Renal cortex interstitium (tissue), 11 donors: ENCODE data around the gene NAA30. TPM values are rescaled to one million over a fixed set of nuclear protein-coding genes. Genes with fewer than 3 reads are reported as not detected.
A peak's percentile ranks its signal among the peaks of the same experiment; 100 is the strongest.

Experiments
- DNase-seq, 11 donors: peaks; one replicate each; pipeline ENCODE4 v3.0.0-alpha.2; 2013; ENCODE audit warnings: low read depth in 9 of 11, low spot score in 4 of 11; ENCODE audit errors: extremely low read depth in 1 of 11
- polyA plus RNA-seq, 3 donors: library from polyadenylated mRNA; unstranded; fragments of 120-200 nt; gene quantifications; one replicate each; pipeline ENCODE4 v1.2.1, GENCODE V29; 2013; ENCODE audit not compliant: insufficient read length in 3 of 3

Gene NAA30
- polyA plus RNA-seq, 3 donors: 26.7 to 33.3 (median 31.2) TPM

DNA sequence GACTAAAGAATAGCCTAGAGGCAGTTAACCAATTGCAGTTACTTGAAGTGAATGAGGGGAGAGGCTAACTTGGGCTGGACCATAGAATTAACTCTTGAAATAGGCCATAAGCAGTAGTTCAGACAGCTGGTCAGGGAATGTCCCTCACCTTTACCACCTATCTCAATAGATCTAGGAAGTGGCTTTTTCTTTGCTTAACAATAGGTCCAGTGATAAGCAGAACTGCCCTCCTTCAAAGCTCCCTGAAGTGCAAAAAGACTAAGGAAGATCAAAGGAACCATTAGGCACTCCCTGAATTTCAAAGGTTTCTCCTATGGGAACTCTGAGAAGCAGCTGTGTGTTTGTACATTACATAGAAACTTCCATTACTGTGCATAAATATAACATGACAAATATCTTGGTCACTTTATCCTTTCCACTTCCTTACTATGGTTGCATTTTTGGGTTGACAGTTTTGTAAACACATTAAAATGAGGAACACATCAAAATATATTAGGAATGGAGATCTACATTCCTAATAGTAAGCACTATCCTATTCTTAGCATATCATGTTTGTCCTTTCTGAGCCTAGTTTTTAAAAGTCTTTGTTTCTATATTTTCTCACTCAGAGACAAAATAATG is 7.2 kb upstream of the NAA30 start:
- no peak for DNase-seq

DNA sequence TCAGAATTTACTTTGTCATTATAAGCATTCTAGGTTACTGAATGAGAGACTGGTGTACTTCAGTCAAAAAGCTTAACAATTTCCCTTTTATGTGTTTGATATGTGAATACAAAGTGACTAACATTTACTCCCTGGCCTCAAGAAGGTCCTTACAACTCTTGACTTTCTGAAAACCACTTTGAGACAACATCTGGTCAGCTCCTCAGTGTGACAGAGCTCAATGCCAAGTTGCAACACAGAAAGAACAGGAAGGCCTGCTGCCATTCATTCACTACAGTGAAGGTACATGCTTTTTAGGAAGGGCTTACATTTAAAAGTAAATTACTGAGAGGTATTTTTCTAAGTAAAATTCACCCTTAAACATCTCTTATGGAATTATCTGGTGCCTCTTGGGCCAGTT is 2.3 kb upstream of the NAA30 start:
- no peak for DNase-seq

DNA sequence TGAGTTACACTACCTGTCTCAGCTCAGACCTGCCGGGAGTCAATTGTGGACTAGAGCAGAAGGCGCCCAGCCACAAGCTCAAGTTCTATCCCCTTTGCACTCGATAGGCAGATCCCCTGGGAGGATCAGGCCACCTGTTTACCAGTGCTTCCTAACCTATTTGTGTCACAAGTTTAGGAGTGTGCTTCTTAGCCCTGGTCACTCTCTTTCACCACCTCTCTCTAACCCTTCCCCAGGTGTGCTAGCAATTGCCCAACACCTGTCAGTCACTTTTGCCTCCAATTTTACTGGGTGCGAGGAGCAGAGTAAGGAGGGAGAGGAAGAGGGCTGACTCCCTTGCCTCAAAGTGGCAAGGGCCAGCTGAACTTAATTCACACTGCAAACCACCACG is 745 bp upstream of the NAA30 start:
- DNase-seq: peak in 2 of 11 donors; percentile 6 to 40

DNA sequence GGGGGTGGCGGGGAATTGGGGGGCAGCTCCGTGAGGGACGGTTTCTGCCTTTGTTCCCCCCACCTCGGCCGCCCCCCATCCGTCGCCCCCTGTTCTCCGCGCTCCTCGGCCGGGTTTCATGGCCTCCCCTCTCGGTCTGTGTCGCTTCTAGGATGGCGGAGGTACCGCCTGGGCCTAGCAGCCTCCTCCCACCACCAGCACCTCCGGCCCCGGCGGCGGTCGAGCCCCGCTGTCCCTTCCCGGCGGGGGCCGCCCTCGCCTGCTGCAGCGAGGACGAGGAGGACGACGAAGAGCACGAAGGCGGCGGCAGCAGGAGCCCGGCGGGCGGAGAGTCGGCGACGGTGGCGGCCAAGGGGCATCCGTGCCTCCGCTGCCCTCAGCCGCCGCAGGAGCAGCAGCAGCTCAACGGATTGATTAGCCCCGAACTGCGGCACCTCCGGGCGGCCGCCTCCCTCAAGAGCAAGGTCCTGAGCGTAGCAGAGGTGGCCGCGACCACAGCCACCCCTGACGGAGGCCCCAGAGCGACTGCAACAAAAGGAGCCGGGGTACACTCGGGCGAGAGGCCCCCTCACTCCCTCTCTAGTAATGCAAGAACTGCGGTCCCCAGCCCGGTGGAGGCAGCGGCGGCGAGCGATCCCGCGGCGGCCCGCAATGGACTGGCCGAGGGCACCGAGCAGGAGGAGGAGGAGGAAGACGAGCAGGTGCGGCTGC is 575 bp downstream of the NAA30 start:
- DNase-seq: peak in 8 of 11 donors; percentile 22 to 51 (median 34)

DNA sequence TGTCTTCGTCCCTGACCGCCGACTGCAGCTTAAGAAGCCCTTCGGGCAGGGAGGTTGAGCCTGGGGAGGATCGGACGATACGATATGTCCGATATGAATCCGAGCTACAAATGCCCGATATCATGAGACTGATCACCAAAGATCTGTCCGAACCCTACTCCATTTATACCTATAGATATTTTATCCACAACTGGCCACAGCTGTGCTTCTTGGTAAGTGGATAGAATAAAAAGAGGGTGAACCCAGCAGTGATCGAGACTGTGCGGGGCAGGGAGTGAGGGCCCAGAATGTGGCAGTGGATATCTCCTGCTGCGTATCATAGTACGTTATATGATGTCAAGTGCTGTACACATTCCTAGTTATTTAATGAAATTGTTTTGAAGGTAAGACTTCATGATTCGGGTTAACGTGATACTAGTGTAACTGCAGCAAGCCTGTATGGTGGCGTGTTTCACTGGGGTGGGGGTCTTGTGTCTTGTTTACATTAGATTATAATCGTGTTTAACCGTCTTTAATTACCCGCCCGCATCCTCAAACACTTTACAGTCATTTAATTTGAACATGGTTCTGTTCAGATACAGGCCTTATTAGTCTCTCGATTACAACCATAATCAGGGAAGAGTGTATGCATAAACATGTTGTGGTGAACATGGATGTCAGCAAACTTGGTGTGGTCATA is 1.3 kb downstream of the NAA30 start:
- peak in 2 of 11 donors; percentile 2 to 13 for DNase-seq

DNA sequence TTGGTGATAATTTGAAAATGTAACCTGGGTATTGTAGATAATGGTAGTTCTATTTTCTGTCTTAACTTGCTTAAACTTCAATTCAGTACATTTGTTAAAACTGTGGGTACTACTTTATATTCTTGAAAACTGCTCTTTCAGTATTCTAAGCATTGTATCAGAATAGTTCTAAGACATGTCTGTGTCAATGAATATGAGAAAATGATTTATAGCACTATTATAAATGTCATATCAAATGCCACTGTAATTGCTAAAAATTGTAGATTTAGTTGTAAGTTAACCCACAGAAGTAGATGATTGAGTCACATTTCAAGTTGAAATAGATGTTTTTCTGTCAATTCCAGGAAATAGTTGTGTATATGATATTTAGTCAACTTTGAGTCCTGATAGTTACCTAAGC is 2.4 kb downstream of the NAA30 start:
- DNase-seq: no peak

DNA sequence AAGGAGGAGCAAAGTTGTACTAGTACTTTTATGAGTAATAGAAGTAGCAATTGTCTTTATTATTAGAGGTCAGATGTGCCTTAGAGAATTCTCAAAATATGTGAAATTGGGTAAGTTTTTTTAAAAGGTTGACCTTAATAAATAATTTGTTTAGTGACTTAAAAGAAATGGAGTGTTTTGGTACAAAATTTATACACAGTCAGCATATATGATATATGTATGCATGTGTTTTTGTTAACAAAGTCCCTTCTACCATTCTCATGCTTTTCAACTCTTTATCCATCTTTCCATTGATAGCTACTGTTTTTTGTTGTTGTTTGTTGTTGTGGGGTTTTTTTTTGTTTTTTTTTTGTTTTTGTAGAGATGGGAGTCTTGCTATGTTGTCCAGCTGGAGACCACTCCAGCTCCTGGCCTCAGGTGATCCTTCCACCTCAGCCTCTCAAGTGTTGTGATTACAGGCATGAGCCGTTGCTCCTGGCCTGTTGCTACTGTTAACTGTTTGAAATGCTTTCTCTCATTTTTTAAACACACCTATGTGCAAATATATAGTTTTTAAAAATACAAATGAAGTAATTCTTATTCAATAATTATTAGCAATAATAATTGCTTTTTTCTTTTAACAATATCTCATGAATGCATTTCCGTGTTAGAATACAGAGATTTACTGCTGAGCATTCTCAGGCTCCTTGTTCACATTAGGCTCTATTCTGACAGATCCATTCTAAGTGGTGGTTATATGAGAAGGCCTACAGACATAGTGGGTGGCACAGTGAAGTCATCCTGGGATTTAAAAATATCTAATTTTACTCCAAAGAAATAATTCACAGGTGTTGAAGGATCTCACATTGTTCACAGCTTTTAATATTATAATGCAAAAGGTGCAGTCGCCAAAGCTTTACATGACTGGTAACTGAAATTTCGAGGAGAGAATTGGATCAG is 10.4 kb downstream of the NAA30 start:
- no peak for DNase-seq

DNA sequence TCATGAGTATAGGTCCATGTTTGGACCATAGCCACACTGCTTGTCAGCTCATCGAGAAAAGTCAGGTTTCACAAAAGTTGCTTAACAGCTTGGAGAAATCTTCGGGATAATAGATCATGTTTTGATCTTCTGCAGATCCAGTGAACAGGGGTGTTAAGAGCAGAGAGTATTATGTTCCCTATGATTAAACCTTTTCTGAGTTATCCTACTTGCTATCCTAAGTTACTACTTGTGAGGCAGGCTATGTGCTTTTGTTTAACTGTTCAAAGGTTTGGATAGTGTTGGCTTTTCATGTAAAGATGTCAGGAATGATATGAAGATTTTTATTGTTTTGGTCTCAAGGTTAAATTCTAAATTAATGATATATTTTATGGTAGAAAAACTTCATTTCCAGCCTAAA is 11.1 kb downstream of the NAA30 start:
- DNase-seq: no peak

DNA sequence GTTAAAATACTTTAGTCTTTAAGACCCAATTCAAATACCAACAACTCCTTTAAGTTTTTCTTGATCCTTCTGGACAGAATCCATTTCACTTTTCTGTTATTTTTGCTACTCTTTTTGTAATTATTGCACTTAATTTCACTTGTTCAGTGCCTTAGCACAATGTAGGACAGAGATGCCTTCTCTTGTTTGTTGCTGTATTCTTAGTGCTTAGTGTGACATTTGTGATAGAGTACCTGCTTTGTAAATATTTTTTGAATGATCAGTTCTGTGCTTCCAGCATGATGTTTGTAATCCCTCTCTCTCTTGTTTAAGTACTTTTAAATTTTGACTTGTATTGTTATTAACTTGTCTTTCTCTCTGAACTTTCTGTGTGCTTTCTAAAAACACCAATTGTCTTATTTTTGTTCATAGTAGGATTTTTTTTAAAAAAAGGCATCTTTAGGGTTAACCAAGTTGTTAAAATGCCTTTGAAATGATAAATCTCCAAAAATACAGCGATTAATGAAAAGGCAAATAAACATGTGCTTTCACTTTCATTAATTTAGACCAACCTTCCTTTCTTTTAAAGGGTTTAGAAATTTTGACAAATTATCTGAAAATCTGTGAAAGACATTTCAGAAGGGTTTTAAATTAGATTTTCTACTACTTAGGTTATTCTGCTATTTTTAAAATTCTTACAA is 11.9 kb downstream of the NAA30 start:
- no peak for DNase-seq

DNA sequence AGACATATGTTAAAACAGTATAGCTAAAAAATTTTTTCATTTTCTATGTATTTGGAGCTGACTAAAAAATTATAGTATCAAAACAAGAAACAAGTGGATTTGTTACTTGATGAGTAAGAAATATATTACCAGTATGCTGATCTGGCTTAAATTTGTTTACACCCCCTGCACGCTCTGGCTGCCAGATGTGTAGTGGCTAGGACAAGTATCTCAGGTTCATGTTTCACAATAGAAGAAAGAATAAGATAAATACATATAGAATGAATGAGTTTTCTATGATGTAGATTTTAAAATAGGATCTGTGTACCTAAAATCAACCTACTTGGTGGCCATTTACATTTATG is 13.1 kb downstream of the NAA30 start:
- no peak for DNase-seq

DNA sequence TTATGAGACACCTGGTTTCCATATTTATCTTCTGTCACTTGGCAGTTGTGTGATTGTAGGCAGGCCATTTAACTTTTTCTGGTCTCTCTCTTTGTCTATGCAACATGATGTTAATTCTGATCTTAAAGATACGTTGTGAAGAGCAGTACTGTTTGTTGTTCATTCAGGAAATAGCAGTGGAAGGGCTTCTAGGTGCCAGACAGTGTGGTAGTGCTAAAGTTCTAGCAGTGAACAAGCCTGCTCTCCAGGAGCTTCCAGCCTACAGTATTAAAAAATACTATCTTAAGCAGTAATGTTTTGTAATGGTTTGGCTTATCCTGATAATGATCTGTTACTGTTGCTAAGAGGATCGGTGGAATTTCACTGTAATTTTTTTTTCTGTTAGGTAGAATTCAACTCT is 15.2 kb downstream of the NAA30 start:
- DNase-seq: no peak

DNA sequence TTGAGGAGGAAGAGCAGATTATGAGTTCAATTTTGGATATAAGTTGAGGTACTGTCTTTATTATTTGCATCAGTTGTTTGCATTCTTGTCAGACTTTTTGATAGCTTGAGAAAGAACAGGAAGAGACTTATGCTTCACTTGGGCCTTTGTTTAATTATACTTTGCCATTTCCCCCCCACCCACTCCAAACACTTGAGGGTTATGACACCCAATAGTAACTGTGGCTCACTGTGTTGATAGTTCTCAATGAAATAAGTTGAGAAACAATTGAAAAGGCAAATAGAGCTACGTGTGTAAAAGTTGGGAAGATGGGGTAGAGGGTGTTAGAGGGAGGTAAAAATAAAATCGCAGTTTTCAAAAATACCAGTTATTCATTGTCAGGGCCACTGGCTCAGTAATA is 17.7 kb downstream of the NAA30 start:
- DNase-seq: no peak

DNA sequence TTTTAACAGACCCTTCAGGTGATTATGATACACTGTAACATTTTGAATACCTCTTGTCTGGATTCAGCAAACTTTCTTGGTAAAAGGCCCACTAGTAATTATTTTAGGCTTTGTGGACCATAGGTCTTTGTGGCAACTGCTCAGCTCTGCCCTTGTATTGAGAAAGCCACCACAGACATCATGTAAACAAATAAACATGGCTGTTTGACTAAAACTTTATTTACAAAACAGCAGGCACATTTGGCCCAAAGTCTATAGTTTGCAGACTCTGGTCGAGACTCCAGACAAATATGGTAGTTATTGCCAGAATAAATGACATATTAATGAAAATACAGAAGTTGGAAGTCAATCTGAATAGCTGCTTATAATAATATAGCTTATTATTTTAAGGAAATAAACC is 18.2 kb downstream of the NAA30 start:
- no peak for DNase-seq

DNA sequence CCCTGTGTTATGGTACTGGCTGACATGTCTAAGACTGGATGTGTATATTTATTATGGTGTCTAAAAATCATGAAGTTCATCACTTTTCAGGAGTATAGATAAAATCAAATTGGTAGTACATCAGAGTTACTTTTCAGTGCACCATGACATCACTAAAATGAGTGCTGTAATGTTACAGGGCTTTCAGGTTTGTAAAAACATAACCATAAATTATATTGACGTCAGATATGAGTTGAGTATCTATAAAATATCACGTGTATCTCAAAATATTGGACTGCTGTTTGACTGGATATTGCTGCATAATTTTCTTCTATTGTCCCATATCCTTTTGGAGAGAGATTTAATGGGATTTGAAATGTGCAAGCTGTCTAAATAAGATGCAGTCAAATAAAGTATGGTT is 22.0 kb downstream of the NAA30 start:
- DNase-seq: no peak

DNA sequence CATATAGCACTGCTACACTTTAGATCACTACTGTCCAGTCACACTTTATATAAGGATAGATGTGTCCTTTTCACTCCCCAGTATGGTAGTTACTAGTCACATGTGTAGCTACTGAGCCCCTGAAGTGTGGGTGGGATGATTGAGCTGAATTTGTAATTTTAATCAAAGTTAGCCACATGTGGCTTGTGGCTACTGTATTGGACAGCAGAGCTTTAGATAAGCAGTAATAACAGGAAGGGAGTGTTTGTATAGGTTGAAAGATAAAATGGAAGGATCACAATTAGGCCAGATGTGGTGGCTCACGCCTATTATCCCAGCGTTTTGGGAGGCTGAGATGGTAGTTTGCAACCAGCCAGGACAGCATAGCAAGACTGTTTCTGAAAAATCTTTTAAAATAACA is 23.5 kb downstream of the NAA30 start:
- DNase-seq: no peak

DNA sequence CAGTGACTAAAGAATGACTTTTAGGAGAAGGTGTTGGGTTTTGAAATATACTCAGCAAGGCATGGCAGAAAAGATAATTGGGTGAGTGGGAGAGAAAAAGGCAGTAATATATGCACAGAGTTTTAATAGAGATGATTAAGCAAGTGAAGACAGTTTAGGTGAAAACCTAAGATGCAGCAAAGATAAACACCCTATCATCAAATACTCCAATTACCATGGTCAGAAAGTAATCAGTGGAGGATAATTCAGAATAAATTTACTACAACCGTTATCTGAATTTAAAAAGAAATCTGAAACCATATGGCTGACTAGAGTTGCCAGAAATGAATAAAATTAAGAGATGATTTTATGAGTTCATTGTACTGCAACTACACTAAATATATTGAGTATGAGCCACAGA is 26.8 kb downstream of the NAA30 start:
- DNase-seq: no peak

DNA sequence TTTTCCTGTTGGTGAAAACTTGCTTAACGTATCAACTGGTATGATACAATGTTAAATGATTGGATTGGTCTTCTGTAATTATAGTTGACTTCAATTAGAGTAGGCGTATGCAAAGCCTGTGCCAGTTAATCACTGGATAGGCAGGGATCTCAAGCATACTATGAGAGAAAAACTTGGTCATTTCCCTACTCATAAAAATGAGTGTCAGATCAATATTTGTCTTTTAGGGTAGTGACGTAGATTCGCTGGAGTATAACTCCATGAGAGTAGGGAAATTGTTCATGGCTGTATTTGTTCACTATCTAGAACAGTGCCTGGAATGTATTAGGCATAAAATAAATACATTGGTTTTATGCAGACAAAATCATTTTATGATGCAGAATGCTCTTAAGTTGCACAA is 28.6 kb downstream of the NAA30 start:
- no peak for DNase-seq

DNA sequence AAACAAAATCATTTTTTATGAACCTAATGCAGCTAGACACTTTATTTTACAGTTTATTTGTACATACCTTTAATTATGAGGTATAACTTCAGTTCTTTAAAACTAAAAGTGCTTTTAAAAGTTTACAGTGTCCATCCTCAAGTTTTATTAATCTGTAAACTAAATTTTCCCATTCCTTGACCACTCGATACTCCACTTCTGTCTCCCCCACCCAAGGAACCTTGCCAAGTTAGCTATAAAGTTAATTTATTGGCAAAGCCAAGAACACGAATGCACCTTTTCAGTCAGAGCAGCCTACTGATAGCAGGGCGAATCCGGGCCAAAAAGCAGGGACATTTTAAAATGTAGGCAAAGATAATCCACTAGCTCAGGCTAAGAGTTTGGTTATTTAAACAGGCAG is 29.6 kb downstream of the NAA30 start:
- no peak for DNase-seq

DNA sequence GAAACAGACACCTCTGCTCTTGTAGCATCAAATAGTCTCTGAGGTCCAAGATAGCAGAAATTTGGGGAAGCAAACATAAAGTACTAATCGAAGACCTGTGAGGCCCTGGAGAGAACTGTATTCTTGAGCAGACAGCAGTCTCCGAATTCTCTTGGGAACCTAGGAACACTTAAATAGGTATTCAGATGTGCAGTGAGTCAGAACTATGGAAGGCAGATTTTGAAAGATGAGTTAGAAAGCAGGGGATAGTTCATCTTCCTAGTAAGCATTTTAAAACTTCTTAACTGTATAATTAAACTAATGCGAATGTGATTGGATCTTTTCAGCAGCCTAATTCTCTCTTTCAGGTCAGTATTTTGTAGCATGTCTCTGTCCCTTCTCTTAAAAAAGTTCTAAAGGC is 30.6 kb downstream of the NAA30 start:
- no peak for DNase-seq
